ENCODE measurements around the gene SMIM43.

GRCh38 chr4:121714548-121714947 lies 50.4 kb downstream of the SMIM43 start:
- TF ChIP-seq CTCF (IDR thresholded peaks at IDR 0.05) (no peak), POLR2A (IDR thresholded peaks at IDR 0.05) (no peak)
